A549 (cell line): ENCODE measurements around the gene EP400. TPM values are rescaled to one million over a fixed set of nuclear protein-coding genes. Genes with fewer than 3 reads are reported as not detected.

Experiments used
- ATAC-seq, 2 experiments: fragments of 200-7000 bp in 1 of 2; fragments of >200 bp in 1 of 2; cut with Nextera tagmentation in 1 of 2; cut with Tn5 transposase in 1 of 2; 3 replicates each; pipeline versions ENCODE4 v1.8.0 to v1.9.1; 2018 to 2020; ENCODE audit warnings: mild to moderate bottlenecking in 1 of 2, moderate library complexity in 1 of 2
- CTCF ChIA-PET: fragments of 300-600 bp; sonication (Branson Sonifier 250); formaldehyde crosslinking; extraction: SDS; loops from one replicate; lab custom pipeline; 2021; ENCODE audit warnings: antibody characterized with exemption, inconsistent platforms; lab: Yijun Ruan, JAX
- POLR2A ChIA-PET: fragments of 350-600 bp; formaldehyde crosslinking; extraction: SDS; loops from one replicate; lab custom pipeline; 2021; ENCODE audit warnings: antibody characterized with exemption, inconsistent platforms; lab: Yijun Ruan, JAX
- DNase-seq, 2 experiments: peaks; one replicate each; pipeline versions ENCODE4 v3.0.0 to v3.0.0-alpha.2; 2011 to 2016; ENCODE audit warnings: low read depth in 1 of 2, low spot score in 1 of 2
- FAIRE-seq: peaks from 2 replicates; lab custom pipeline; 2011; peaks lifted over from hg19 to GRCh38; lab: Jason Lieb, UNC
- H3K27ac ChIP-seq, 2 experiments: fragments of >200 bp; sonication (Bioruptor Twin); formaldehyde crosslinking; 3 replicates each; pipeline ENCODE4 v1.5.1; 2016 to 2017
- H3K4me1 ChIP-seq: fragments of >200 bp; sonication (Bioruptor Twin); formaldehyde crosslinking; 3 replicates; pipeline ENCODE4 v1.6.1; 2016
- H3K4me2 ChIP-seq: fragments of >200 bp; sonication (Bioruptor Twin); formaldehyde crosslinking; 3 replicates; pipeline ENCODE4 v1.6.1; 2016
- H3K4me3 ChIP-seq: fragments of >200 bp; sonication (Bioruptor Twin); formaldehyde crosslinking; 3 replicates; pipeline ENCODE4 v1.5.1; 2016
- H3K9me3 ChIP-seq: fragments of >200 bp; sonication (Bioruptor Twin); formaldehyde crosslinking; 3 replicates; pipeline ENCODE4 v1.6.1; 2016
- CBX2 ChIP-seq: fragments of 200-600 bp; sonication (generic); IDR thresholded peaks from 2 replicates; pipeline ENCODE4 v1.6.1; 2016; ENCODE audit warnings: low read depth, mild to moderate bottlenecking, borderline replicate concordance
- CBX8 ChIP-seq: fragments of 200-600 bp; sonication (generic); IDR thresholded peaks from 2 replicates; pipeline ENCODE4 v1.6.1; 2016
- CEBPB ChIP-seq, 2 experiments: fragments of >200 bp in 1 of 2; sonication (Bioruptor Twin) in 1 of 2; formaldehyde crosslinking in 1 of 2; IDR thresholded peaks; 2 replicates each; pipeline ENCODE4 v1.6.1; 2012 to 2016
- CHD2 ChIP-seq: fragments of 150-350 bp; IDR thresholded peaks from 2 replicates; pipeline ENCODE4 v1.6.1; 2014; ENCODE audit warnings: low read length; ENCODE audit not compliant: partially characterized antibody
- EP300 ChIP-seq, 2 experiments: fragments of >200 bp; sonication (Bioruptor Twin); formaldehyde crosslinking; IDR thresholded peaks; 2 replicates in 1 of 2; 3 replicates in 1 of 2; pipeline ENCODE4 v1.6.1; 2016 to 2017
- FOSL2 ChIP-seq, 2 experiments: fragments of 450-650 bp in 1 of 2; fragments of >200 bp in 1 of 2; sonication (Bioruptor Twin) in 1 of 2; formaldehyde crosslinking; IDR thresholded peaks; 2 replicates each; pipeline versions ENCODE4 v1.5.0 to v1.6.1; 2016 to 2020; ENCODE audit warnings: mild to moderate bottlenecking in 1 of 2, moderate library complexity in 1 of 2
- FOXS1 ChIP-seq: fragments of 250-450 bp; sonication (Bioruptor Pico); IDR thresholded peaks from 2 replicates; pipeline ENCODE4 v1.5.0; 2020; ENCODE audit warnings: mild to moderate bottlenecking, moderate library complexity
- GATA3 ChIP-seq: IDR thresholded peaks from 2 replicates; pipeline ENCODE4 v1.6.1; 2012; ENCODE audit warnings: borderline replicate concordance
- HOXB13 ChIP-seq: fragments of 250-450 bp; sonication (Bioruptor Pico); IDR thresholded peaks from 2 replicates; pipeline ENCODE4 v1.5.0; 2020; ENCODE audit warnings: low read depth, mild to moderate bottlenecking, moderate library complexity
- HOXB5 ChIP-seq: fragments of 250-450 bp; sonication (Bioruptor Pico); IDR thresholded peaks from 2 replicates; pipeline ENCODE4 v1.5.0; 2020; ENCODE audit warnings: mild to moderate bottlenecking, moderate library complexity
- KDM5A ChIP-seq: fragments of 200-600 bp; sonication (generic); IDR thresholded peaks from 2 replicates; pipeline ENCODE4 v1.6.1; 2016; ENCODE audit warnings: antibody characterized with exemption, mild to moderate bottlenecking
- NPAS2 ChIP-seq: fragments of 250-450 bp; sonication (Bioruptor Pico); IDR thresholded peaks from 2 replicates; pipeline ENCODE4 v1.8.0; 2022; ENCODE audit warnings: mild to moderate bottlenecking, moderate library complexity, borderline replicate concordance
- NR3C1 ChIP-seq: fragments of >200 bp; sonication (Bioruptor Twin); formaldehyde crosslinking; IDR thresholded peaks from 3 replicates; pipeline ENCODE4 v1.6.1; 2017
- POLR2A ChIP-seq: IDR thresholded peaks from 2 replicates; pipeline ENCODE4 v1.6.1; 2012; ENCODE audit warnings: mild to moderate bottlenecking, low read length
- POLR2AphosphoS2 ChIP-seq: conservative IDR thresholded peaks from 2 replicates; pipeline ENCODE4 v1.6.1; 2012; ENCODE audit warnings: low read length, improper control_type of control experiment, inconsistent platforms
- RCOR1 ChIP-seq: fragments of 150-350 bp; IDR thresholded peaks from 2 replicates; pipeline ENCODE4 v1.6.1; 2014; ENCODE audit warnings: antibody characterized with exemption, low read length, low read depth
- SMC3 ChIP-seq: fragments of >200 bp; sonication (Bioruptor Twin); formaldehyde crosslinking; IDR thresholded peaks from 3 replicates; pipeline ENCODE4 v1.6.1; 2018; ENCODE audit warnings: inconsistent platforms
- TFCP2L1 ChIP-seq: fragments of 250-450 bp; sonication (Bioruptor Pico); IDR thresholded peaks from 2 replicates; pipeline ENCODE4 v1.5.0; 2021; ENCODE audit warnings: mild to moderate bottlenecking
- ZC3H11A ChIP-seq: fragments of 450-650 bp; IDR thresholded peaks from 2 replicates; pipeline ENCODE4 v1.6.1; 2014; ENCODE audit warnings: antibody characterized with exemption, mild to moderate bottlenecking
- ZFP36 ChIP-seq: fragments of 450-650 bp; IDR thresholded peaks from 2 replicates; pipeline ENCODE4 v1.6.1; 2014; ENCODE audit warnings: borderline replicate concordance; ENCODE audit not compliant: partially characterized antibody
- WGBS: methylation state at CpG from one replicate; pipeline ENCODE4 v1.1.6; 2017; ENCODE audit errors: missing lambda C conversion rate; 5-methylcytosine and 5-hydroxymethylcytosine counted together
- polyA plus RNA-seq, 4 experiments: library from polyadenylated mRNA; depleted of rRNA in 3 of 4; stranded (reverse); fragments of >200 nt; fragmentation: RNase III in 1 of 4; extraction: RNeasy Plus Mini Kit Qiagen cat#74134 plus additional on column Dnase treatment in 1 of 4; gene quantifications; 2 replicates in 3 of 4; 3 replicates in 1 of 4; pipeline ENCODE4 v1.2.3, GENCODE V29; 2011 to 2017
- TF ChIP-seq, protein P1 (sequence below): fragments of >200 bp; sonication (Bioruptor Twin); formaldehyde crosslinking; IDR thresholded peaks from 3 replicates; pipeline ENCODE4 v1.5.1; 2016
- TF ChIP-seq, protein P2 (sequence below): IDR thresholded peaks from 2 replicates; pipeline ENCODE4 v1.6.1; 2012

Gene EP400
- polyA plus RNA-seq, 2 of the 4 experiments (the other 2 are of a cell fraction): 9.7 to 15.2 TPM

DNA sequence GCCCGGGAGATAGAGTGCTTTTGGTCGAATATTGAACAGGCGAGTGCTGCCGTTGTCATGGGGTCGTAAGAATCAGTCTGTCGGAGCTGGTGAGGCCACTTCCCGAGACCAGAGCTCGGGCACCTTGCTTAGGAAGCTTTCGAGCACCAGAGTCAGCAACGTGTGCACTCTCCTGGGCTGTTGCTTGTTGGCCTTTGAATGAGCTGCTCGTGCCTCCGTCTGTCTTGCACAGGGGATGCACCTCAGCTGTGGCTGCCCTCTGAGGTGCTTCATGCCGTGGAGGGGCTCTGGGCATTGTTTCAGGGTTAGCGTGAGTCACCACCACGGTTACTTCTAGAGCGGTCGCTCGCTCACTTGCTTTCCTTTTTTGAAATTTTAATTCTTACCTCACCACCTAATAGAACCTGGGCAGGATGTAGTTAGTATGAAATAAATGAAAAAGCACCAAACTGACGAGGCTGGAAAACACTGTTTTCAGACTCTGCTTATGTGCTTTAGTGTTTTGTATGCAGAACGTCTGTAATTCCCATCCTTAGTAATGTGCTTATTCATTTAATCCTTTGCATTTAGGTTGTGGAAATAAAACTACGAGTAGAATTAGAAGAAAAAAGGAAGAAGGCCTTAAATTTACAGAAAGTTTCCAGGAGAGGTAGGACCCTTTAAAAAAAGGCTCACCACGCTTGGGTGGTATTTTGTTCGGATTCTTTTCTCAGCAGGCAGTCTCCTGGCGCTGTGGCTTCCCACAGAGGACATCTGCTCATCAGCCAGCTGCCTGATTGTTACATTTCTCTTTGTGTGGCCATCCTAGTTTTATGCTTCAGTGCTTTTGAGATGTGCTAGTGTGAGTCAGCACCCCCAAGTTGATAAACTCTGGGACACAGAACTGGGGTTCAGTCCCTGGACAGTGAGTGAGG, 40.6 kb downstream of the EP400 start:
- CTCF ChIA-PET: interaction anchor here (0.5 to 3.2 kb wide), 5 partner anchors 9 to 1082 kb away, joined by 3 to 13 read pairs (median 3); no protein-coding TSS in a partner anchor
- no peak for ATAC-seq
- Histone ChIP-seq H3K27ac (no peak overlapping the region), H3K4me3 (no peak overlapping the region), H3K9me3 (no peaks in the 10 kb centered on the region), H3K4me2 (no peak overlapping the region), H3K4me1 (peaks cover 11% of the 10 kb centered on the region)
- WGBS: 92% methylated on average over 24 of the region's 24 CpGs
- no peak for TF ChIP-seq GATA3
- TF ChIP-seq HOXB13 (CRISPR knock-in tag): no peak
- TF ChIP-seq, protein P1, sequence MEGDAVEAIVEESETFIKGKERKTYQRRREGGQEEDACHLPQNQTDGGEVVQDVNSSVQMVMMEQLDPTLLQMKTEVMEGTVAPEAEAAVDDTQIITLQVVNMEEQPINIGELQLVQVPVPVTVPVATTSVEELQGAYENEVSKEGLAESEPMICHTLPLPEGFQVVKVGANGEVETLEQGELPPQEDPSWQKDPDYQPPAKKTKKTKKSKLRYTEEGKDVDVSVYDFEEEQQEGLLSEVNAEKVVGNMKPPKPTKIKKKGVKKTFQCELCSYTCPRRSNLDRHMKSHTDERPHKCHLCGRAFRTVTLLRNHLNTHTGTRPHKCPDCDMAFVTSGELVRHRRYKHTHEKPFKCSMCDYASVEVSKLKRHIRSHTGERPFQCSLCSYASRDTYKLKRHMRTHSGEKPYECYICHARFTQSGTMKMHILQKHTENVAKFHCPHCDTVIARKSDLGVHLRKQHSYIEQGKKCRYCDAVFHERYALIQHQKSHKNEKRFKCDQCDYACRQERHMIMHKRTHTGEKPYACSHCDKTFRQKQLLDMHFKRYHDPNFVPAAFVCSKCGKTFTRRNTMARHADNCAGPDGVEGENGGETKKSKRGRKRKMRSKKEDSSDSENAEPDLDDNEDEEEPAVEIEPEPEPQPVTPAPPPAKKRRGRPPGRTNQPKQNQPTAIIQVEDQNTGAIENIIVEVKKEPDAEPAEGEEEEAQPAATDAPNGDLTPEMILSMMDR: no peak
- TF ChIP-seq FOXS1: no peak
- no peak for TF ChIP-seq ZFP36
- no peak for TF ChIP-seq CHD2
- no peak for TF ChIP-seq ZC3H11A
- no peak for TF ChIP-seq EP300 (IDR thresholded peaks at IDR 0.05)
- no peak for TF ChIP-seq CBX2
- TF ChIP-seq, protein P2, sequence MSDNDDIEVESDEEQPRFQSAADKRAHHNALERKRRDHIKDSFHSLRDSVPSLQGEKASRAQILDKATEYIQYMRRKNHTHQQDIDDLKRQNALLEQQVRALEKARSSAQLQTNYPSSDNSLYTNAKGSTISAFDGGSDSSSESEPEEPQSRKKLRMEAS: no peak
- TF ChIP-seq FOSL2 (IDR thresholded peaks at IDR 0.05): no peak
- no peak for TF ChIP-seq FOSL2 (CRISPR knock-in tag; IDR thresholded peaks at IDR 0.05)
- TF ChIP-seq CBX8: no peak
- TF ChIP-seq KDM5A: no peak
- no peak for TF ChIP-seq HOXB5 (CRISPR knock-in tag)
- TF ChIP-seq POLR2AphosphoS2: no peak
- no peak for TF ChIP-seq NR3C1
- TF ChIP-seq SMC3: no peak
- TF ChIP-seq RCOR1: no peak
- FAIRE-seq: no peak
- POLR2A ChIA-PET: no interaction called here
- DNase-seq: no peak

DNA sequence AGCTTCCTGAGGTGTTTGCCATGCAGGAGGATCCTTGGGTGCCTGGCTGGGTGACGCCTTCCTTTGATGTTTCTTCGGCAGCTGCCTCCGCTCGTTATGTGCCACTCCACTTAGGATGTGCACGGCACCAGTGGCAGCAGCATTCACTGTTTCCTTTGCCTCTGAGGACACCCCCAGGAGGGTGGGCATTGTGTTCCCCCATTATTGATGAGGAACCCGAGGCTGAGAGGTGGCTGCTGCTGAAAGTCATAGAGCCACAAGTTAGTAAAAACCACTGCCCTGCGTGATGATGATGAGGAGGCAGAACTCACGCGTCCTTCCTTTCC, 41.2 kb downstream of the EP400 start:
- H3K4me2 ChIP-seq: no peak overlapping the region
- H3K4me3 ChIP-seq: no peak overlapping the region
- peaks cover 11% of the 10 kb centered on the region for H3K4me1 ChIP-seq
- H3K9me3 ChIP-seq: no peaks in the 10 kb centered on the region
- ChIA-PET CTCF (interaction anchor here (0.5 to 0.8 kb wide), 2 partner anchors 11 to 1083 kb away, joined by 3 read pairs; no protein-coding TSS in a partner anchor), POLR2A (no interaction called here)
- DNase-seq: no peak
- no peak for FAIRE-seq
- no peak for ATAC-seq
- no peak for TF ChIP-seq POLR2A
- 94% methylated on average over 9 of the region's 9 CpGs for WGBS
- no peak overlapping the region for H3K27ac ChIP-seq

DNA sequence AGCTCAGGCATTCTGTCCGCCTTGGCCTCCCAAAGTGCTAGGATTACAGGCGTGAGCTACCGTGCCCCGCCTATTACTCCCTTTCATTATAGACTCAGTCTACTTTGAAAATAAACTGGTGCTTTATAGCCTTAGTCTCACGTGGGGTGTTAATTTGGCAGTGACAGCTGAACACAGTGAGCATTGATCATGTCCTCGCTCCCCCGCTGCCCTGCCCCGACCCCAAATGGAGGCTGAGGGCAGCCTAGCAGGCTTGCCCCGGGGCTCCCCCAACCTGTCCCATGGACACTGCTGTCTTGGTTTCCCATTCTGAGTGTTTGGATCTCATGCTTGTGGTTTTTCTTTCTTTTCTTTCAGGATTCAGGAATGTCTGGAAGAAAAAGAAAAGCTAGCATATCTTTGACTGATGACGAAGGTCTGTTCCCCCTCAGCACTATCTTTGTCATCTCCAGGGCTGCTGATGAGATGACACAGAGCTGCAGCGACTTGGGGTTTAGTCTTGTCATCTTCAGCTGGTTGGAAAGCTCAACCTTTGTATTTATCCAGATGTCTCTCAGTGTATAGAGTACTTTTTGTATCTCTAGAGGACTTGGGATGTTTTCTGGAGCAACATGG, 42.2 kb downstream of the EP400 start:
- 93% methylated on average over 11 of the region's 11 CpGs for WGBS
- FAIRE-seq: no peak
- no peak for ATAC-seq
- Histone ChIP-seq H3K4me2 (no peak overlapping the region), H3K27ac (no peak overlapping the region), H3K4me3 (no peak overlapping the region), H3K9me3 (no peaks in the 10 kb centered on the region), H3K4me1 (peaks cover 4% of the 10 kb centered on the region)
- POLR2A ChIA-PET: no interaction called here
- DNase-seq: no peak
- CTCF ChIA-PET: interaction anchor here (0.8 to 1.0 kb wide), 3 partner anchors 9 to 43 kb away, joined by 3 read pairs; no protein-coding TSS in a partner anchor
- TF ChIP-seq NPAS2 (CRISPR knock-in tag) (no peak), HOXB13 (CRISPR knock-in tag) (no peak), CEBPB (IDR thresholded peaks at IDR 0.05) (no peak), TFCP2L1 (CRISPR knock-in tag) (no peak), POLR2A (no peak)
